Measurements from ENCODE around the gene RYR2. TPM values are rescaled to one million over a fixed set of nuclear protein-coding genes. Genes with fewer than 3 reads are reported as not detected.

The RYR2 gene
- total and polyA plus RNA-seq, 2 experiments from 2014 or later: not detected

- DNase-seq: no peak
- no peaks in the 10 kb centered on the region for H4K20me1 ChIP-seq (ENCODE audit: insufficient read depth)
- no peak overlapping the region for H3K27ac ChIP-seq
- H3K79me2 ChIP-seq (ENCODE audit: insufficient read depth): no peaks in the 10 kb centered on the region
- no peak overlapping the region for H3K9ac ChIP-seq
- 12 to 18% methylated on average over 2 of the region's 2 CpGs for WGBS, 2 experiments (ENCODE audit: low coverage in 1 of 2, low lambda C conversion rate in 2 of 2, missing lambda C conversion rate in 2 of 2)
- H3K9me3 ChIP-seq (ENCODE audit: low read depth): no peaks in the 10 kb centered on the region
- no peaks in the 10 kb centered on the region for H3K36me3 ChIP-seq (ENCODE audit: low read depth)
- in situ Hi-C loops (cut with MboI): no loop called here
- no peak for TF ChIP-seq EZH2 (IDR thresholded peaks at IDR 0.05; ENCODE audit: insufficient read depth, poor library complexity, severe bottlenecking)
- TF ChIP-seq EZH2phosphoT487 (IDR thresholded peaks at IDR 0.05; ENCODE audit: insufficient read depth, low read depth): no peak
- H3K9me2 ChIP-seq (ENCODE audit: insufficient read depth): no peaks in the 10 kb centered on the region
- no peak overlapping the region for H2AFZ ChIP-seq
- H3K4me1 ChIP-seq (ENCODE audit: insufficient read depth): no peaks in the 10 kb centered on the region
- H3K4me2 ChIP-seq (ENCODE audit: unreplicated experiment): no peak overlapping the region
- H3K27me3 ChIP-seq (replicated peaks; ENCODE audit: insufficient read depth): no peaks in the 10 kb centered on the region
- no peaks in the 10 kb centered on the region for H3F3A ChIP-seq (ENCODE audit: insufficient read depth)
- no peak overlapping the region for H3K4me3 ChIP-seq
These were observed 749.6 kb downstream of the RYR2 start for GRCh38 chr1:237791592-237791991.

GRCh38 chr1:237792149-237792548 lies 750.2 kb downstream of the RYR2 start:
- Histone ChIP-seq H3K4me1 (ENCODE audit: insufficient read depth) (no peaks in the 10 kb centered on the region), H4K20me1 (ENCODE audit: insufficient read depth) (no peaks in the 10 kb centered on the region)
- 34 to 35% methylated on average over 7 of the region's 7 CpGs for WGBS, 2 experiments (ENCODE audit: low coverage in 1 of 2, low lambda C conversion rate in 2 of 2, missing lambda C conversion rate in 2 of 2)

GRCh38 chr1:237792726-237793125 lies 750.7 kb downstream of the RYR2 start:
- no peak overlapping the region for H3K9ac ChIP-seq
- H3K27me3 ChIP-seq (replicated peaks; ENCODE audit: insufficient read depth): no peaks in the 10 kb centered on the region
- H3F3A ChIP-seq (ENCODE audit: insufficient read depth): no peaks in the 10 kb centered on the region
- no peaks in the 10 kb centered on the region for H3K4me1 ChIP-seq (ENCODE audit: insufficient read depth)
- H3K9me2 ChIP-seq (ENCODE audit: insufficient read depth): no peaks in the 10 kb centered on the region
- H3K79me2 ChIP-seq (ENCODE audit: insufficient read depth): no peaks in the 10 kb centered on the region
- no peak for TF ChIP-seq EZH2phosphoT487 (IDR thresholded peaks at IDR 0.05; ENCODE audit: insufficient read depth, low read depth)
- H3K9me3 ChIP-seq (ENCODE audit: low read depth): no peaks in the 10 kb centered on the region
- no peak for DNase-seq
- no peaks in the 10 kb centered on the region for H3K36me3 ChIP-seq (ENCODE audit: low read depth)
- WGBS, 2 experiments (ENCODE audit: low coverage in 1 of 2, low lambda C conversion rate in 2 of 2, missing lambda C conversion rate in 2 of 2): 8% methylated on average over 1 of the region's 1 CpG
- no peak overlapping the region for H3K4me3 ChIP-seq
- no peaks in the 10 kb centered on the region for H4K20me1 ChIP-seq (ENCODE audit: insufficient read depth)
- no peak overlapping the region for H3K4me2 ChIP-seq (ENCODE audit: unreplicated experiment)
- H3K27ac ChIP-seq: no peak overlapping the region
- no peak overlapping the region for H2AFZ ChIP-seq
- in situ Hi-C loops (cut with MboI): no loop called here

More at GRCh38 chr1:237792149-237792548, 750.2 kb downstream of the RYR2 start:
- Histone ChIP-seq H3K9me3 (ENCODE audit: low read depth) (no peaks in the 10 kb centered on the region), H3K27me3 (replicated peaks; ENCODE audit: insufficient read depth) (no peaks in the 10 kb centered on the region), H3K9ac (no peak overlapping the region), H3K4me2 (ENCODE audit: unreplicated experiment) (no peak overlapping the region), H3K4me3 (no peak overlapping the region), H3K27ac (no peak overlapping the region), H2AFZ (no peak overlapping the region), H3K36me3 (ENCODE audit: low read depth) (no peaks in the 10 kb centered on the region), H3F3A (ENCODE audit: insufficient read depth) (no peaks in the 10 kb centered on the region), H3K9me2 (ENCODE audit: insufficient read depth) (no peaks in the 10 kb centered on the region), H3K79me2 (ENCODE audit: insufficient read depth) (no peaks in the 10 kb centered on the region)
- no peak for DNase-seq
- no peak for TF ChIP-seq EZH2 (IDR thresholded peaks at IDR 0.05; ENCODE audit: insufficient read depth, poor library complexity, severe bottlenecking)
- TF ChIP-seq EZH2phosphoT487 (IDR thresholded peaks at IDR 0.05; ENCODE audit: insufficient read depth, low read depth): no peak
- in situ Hi-C loops (cut with MboI): no loop called here

DNA sequence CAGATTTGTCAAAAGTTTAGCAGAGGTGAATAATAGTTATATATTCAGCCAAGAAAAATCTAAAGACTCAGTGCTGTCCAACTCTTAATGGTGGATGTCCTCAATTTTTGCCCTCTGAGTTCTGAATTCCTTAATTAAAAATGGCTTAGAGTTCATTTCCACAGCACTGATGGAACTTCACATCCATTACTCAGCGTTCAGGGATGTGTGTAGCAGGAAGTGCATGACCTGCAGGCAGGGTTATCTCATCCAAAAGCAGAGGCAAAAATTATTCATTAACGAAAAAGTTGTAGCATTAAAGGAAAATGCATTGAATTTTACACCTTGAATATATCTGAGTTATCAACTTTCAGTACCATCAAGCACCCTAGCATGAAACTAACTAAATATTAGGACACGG lies 752.1 kb downstream of the RYR2 start:
- Histone ChIP-seq H3K27me3 (replicated peaks; ENCODE audit: insufficient read depth) (no peaks in the 10 kb centered on the region), H3K4me3 (no peak overlapping the region), H3K27ac (no peak overlapping the region), H3K9ac (no peak overlapping the region), H3F3A (ENCODE audit: insufficient read depth) (no peaks in the 10 kb centered on the region), H3K36me3 (ENCODE audit: low read depth) (no peaks in the 10 kb centered on the region), H2AFZ (no peak overlapping the region), H3K4me1 (ENCODE audit: insufficient read depth) (no peaks in the 10 kb centered on the region), H3K79me2 (ENCODE audit: insufficient read depth) (no peaks in the 10 kb centered on the region), H3K4me2 (ENCODE audit: unreplicated experiment) (no peak overlapping the region), H3K9me3 (ENCODE audit: low read depth) (no peaks in the 10 kb centered on the region), H3K9me2 (ENCODE audit: insufficient read depth) (no peaks in the 10 kb centered on the region), H4K20me1 (ENCODE audit: insufficient read depth) (no peaks in the 10 kb centered on the region)
- no peak for DNase-seq
- TF ChIP-seq EZH2 (IDR thresholded peaks at IDR 0.05; ENCODE audit: insufficient read depth, poor library complexity, severe bottlenecking) (no peak), EZH2phosphoT487 (IDR thresholded peaks at IDR 0.05; ENCODE audit: insufficient read depth, low read depth) (no peak)
- in situ Hi-C loops (cut with MboI): no loop called here
- WGBS, 2 experiments (ENCODE audit: low coverage in 1 of 2, low lambda C conversion rate in 2 of 2, missing lambda C conversion rate in 2 of 2): 11 to 16% methylated on average over 3 of the region's 3 CpGs

DNA sequence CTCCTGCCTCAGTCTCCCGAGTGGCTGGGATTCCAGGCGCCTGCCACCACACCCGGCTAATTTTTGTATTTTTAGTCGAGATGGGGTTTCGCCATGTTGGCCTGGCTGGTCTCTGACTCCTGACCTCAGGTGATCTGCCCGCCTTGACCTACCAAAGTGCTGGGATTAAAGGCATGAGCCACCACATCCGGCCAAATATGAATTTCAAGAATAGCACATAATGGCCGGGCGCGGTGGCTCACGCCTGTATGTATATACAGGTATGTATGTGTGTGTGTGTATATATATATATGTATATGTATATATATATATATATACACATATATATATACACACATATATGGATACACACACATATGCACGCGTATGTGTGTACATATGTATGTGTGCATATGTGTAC lies 753.6 kb downstream of the RYR2 start:
- WGBS, 2 experiments (ENCODE audit: low coverage in 1 of 2, low lambda C conversion rate in 2 of 2, missing lambda C conversion rate in 2 of 2): 49 to 55% methylated on average over 9 to 13 of the region's 13 CpGs
- Histone ChIP-seq H4K20me1 (ENCODE audit: insufficient read depth) (no peaks in the 10 kb centered on the region), H3F3A (ENCODE audit: insufficient read depth) (no peaks in the 10 kb centered on the region), H3K4me1 (ENCODE audit: insufficient read depth) (no peaks in the 10 kb centered on the region), H3K4me2 (ENCODE audit: unreplicated experiment) (no peak overlapping the region), H3K27me3 (replicated peaks; ENCODE audit: insufficient read depth) (no peaks in the 10 kb centered on the region), H3K79me2 (ENCODE audit: insufficient read depth) (no peaks in the 10 kb centered on the region), H3K4me3 (no peak overlapping the region), H3K9me3 (ENCODE audit: low read depth) (no peaks in the 10 kb centered on the region), H3K9ac (no peak overlapping the region), H3K36me3 (ENCODE audit: low read depth) (no peaks in the 10 kb centered on the region), H3K9me2 (ENCODE audit: insufficient read depth) (no peaks in the 10 kb centered on the region), H3K27ac (no peak overlapping the region), H2AFZ (no peak overlapping the region)
- no peak for TF ChIP-seq EZH2phosphoT487 (IDR thresholded peaks at IDR 0.05; ENCODE audit: insufficient read depth, low read depth)
- TF ChIP-seq EZH2 (IDR thresholded peaks at IDR 0.05; ENCODE audit: insufficient read depth, poor library complexity, severe bottlenecking): no peak
- in situ Hi-C loops (cut with MboI): no loop called here
- no peak for DNase-seq
